ENCODE measurements around the gene GFRA3.
A peak's percentile ranks its signal among the peaks of the same experiment; 100 is the strongest.

The GFRA3 gene

DNA sequence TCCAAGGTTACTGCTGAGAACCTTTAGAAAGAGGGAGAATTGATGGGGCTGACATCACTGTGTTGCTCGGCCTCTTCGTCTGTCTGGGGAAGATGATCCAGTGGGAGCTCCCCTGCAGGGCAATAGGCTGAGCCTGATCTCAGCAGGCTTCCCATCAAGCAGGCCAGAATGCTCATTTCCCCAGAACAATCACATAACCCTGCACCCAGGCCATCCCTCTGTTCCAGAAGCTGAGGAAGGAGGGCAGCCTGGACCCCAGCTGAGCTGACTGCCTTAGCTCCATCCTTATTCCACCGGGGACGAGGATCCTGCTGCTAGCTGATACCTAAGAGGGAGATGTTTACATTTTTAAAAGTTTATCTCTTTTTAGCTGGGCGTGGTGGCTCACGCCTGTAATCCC lies 49.7 kb downstream of the GFRA3 start:
- H3K4me3 ChIP-seq (ENCODE audit: low read length): no peak overlapping the region
- TF ChIP-seq, protein P1, sequence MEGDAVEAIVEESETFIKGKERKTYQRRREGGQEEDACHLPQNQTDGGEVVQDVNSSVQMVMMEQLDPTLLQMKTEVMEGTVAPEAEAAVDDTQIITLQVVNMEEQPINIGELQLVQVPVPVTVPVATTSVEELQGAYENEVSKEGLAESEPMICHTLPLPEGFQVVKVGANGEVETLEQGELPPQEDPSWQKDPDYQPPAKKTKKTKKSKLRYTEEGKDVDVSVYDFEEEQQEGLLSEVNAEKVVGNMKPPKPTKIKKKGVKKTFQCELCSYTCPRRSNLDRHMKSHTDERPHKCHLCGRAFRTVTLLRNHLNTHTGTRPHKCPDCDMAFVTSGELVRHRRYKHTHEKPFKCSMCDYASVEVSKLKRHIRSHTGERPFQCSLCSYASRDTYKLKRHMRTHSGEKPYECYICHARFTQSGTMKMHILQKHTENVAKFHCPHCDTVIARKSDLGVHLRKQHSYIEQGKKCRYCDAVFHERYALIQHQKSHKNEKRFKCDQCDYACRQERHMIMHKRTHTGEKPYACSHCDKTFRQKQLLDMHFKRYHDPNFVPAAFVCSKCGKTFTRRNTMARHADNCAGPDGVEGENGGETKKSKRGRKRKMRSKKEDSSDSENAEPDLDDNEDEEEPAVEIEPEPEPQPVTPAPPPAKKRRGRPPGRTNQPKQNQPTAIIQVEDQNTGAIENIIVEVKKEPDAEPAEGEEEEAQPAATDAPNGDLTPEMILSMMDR (conservative IDR thresholded peaks at IDR 0.05; ENCODE audit: low read length): no peak

DNA sequence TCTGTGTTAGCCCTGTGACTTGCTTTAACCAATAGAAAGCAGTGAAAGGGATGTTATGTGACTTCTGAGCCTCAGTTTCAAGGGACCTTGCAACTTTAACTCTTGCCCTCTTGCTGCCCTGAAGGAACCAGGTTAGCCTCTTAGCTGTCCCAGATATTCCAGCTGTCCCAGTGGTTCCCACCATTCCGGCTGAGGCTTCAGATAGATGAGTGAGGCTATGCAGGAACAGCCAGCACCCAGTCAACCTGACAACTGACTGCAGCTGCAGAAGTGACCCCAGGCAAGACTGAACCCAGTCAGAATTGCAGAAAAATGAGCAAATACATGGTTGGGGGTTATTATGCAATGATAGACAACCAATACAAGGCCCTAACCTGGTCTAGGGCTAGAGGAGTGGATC lies 50.9 kb downstream of the GFRA3 start:
- TF ChIP-seq, protein P1 (conservative IDR thresholded peaks at IDR 0.05; ENCODE audit: low read length): no peak
- DNase-seq (ENCODE audit: low read depth): no peak
- H3K4me3 ChIP-seq (ENCODE audit: low read length): no peak overlapping the region

More for the DNA sequence above, 49.7 kb downstream of the GFRA3 start:
- no peak for DNase-seq (ENCODE audit: low read depth)

DNA sequence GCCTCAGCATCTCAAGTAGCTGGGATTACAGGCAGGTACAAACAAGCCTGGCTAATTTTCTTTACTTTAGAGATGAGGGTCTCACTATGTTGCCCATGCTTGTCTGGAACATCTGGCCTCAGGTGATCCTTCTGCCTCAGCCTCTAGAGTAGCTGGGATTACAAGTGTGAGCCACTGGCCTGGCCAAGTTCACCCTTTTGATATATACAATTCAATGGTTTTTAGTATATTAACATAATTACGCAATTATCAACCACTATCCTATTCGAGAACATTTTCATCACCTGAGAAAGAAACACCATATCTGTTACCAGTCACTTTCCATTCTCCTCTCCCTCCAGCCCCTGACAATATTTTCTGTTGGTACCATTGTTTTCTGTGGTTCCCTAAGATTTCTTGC lies 57.6 kb downstream of the GFRA3 start:
- TF ChIP-seq, protein P1 (conservative IDR thresholded peaks at IDR 0.05; ENCODE audit: low read length): no peak
- no peak for DNase-seq (ENCODE audit: low read depth)
- no peak overlapping the region for H3K4me3 ChIP-seq (ENCODE audit: low read length)

DNA sequence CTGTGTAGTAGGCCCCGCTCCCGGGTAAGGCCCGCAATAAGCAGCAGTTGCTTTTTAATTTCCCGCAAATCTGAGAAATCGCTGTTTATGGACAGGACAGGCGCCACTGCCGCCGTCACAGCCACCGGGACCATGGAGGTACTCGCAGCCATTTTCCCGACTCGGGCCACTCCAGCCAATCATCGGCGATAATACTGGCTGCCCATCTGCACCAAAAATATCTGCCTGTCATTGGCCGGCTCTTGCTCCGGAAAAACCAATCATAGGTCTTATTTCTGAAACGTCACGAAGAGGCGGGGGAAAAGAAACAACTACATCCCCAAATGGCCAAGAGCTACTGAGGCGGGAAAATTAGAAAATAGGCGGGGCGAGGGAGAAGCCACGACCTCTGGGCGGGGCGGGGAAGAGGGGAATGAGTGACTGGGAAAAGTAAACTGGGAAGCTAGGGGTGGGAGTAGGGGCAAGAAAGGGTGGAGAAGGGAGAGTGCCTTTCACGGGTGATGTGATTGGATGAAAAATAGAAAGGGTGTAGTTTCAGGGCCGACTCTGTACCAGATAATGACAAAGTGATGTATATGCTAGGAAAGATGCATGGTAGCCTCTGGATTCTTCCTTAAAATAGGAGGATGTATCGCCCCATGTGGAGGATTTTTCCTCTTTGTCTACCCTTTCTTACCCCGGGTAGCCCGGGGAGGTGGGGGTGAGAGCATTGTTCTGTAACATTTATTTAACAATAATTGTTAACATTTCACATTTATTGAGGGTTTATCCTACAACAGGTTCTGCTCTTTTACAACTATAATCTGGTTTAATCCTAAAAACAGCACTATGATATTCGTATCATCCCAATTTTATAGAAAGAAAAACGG lies 61.0 kb downstream of the GFRA3 start, which contains the start of gene CDC23:
TSS of gene CDC23 (minus strand) at position 163 of the 869 bp plus-strand sequence. CDS start at position 152, 11 bp downstream.
- TF ChIP-seq, protein P1 (conservative IDR thresholded peaks at IDR 0.05; ENCODE audit: low read length): no peak
- DNase-seq (ENCODE audit: low read depth): peak; percentile 97
- peak within 1 kb of the TSS; percentile 81 for H3K4me3 ChIP-seq (ENCODE audit: low read length)

DNA sequence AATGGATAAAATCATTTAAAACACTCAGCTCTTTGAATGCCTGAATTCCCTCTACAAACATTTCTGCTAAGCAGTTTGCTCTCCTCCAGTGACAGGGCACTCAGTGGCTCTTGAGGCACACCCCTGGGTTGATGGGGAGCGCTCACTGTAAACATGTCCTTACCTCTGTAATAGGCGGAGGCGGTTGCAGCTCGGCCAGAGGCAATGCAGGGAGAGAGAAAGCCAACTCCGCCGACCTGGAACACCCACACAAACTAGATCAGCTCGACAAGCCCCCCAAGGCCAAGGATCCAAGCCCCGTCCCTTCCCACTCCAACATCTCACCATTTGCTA lies 61.6 kb downstream of the GFRA3 start:
- peak overlapping the region; percentile 81 for H3K4me3 ChIP-seq (ENCODE audit: low read length)
- TF ChIP-seq, protein P1 (conservative IDR thresholded peaks at IDR 0.05; ENCODE audit: low read length): no peak
- peak; percentile 4 for DNase-seq (ENCODE audit: low read depth)

DNA sequence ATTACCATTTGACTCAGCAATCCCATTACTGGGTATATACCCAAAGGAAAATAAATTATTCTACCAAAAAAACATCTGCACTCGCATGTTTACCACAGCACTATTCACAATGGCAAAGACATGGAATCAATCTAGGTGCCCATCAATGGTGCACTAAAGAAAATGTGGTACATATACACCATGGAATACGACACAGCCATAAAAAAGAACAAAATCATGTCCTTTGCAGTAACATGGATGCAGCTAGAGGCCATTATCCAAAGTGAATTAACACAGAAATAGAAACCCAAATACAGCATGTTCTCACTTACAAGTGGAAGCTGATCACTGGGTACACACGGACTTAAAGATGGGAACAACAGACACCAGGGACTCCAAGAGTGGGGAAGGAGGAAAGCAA lies 63.4 kb downstream of the GFRA3 start:
- H3K4me3 ChIP-seq (ENCODE audit: low read length): no peak overlapping the region
- TF ChIP-seq, protein P1 (conservative IDR thresholded peaks at IDR 0.05; ENCODE audit: low read length): no peak
- no peak for DNase-seq (ENCODE audit: low read depth)
